IPS-NIHi7 (cell line): Measurements from ENCODE around the gene NR2F1.
A peak's percentile ranks its signal among the peaks of the same experiment; 100 is the strongest.
"Not testable (repeated sequence)": the region's sequence is repeated elsewhere in the genome, so short reads cannot be mapped to it uniquely, and the experiment has no call there.

Source experiments
- DNase-seq: peaks from one replicate; pipeline ENCODE4 v3.0.0; 2012; ENCODE audit warnings: mixed read lengths; ENCODE audit errors: extremely low spot score

Gene NR2F1

DNA sequence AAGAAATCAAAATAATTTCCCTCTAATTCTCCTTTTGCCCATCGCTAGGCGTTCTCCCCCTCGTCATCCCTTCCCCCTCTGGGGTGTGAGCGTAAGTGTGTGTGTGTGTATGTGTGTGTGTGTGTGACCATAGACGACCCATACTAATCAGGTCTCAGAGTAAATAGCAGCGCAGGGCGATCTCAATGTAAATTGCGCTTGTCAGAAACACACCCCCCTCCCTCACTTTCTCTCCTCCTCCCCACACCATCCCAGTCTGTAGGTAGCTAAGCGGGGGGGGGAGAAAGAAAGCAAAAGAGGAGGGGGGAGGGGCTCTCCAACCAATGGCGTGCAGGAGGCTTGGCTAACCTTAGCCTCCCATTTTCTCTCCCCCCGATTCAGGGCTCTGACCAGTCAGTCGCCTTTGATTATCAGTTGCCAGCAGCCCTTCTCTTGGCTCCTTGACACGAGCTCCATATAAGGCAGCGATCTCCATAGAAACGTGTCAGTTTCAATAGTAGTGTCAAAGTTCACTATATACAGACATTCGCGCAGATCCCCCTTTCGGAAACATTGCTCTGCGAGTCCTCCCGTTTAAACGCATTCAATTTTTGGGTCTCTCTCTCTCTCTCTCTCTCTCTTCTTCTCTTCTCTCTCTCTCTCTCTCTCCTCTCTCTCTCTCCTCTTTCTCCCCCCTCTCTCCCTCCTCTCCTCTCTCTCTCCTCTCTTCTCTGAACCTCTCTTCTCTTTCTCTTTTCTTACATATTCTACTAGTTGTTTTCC is at the start of gene NR2F1:
NR2F1 (plus strand) TSS at position 546 of the 762 bp plus-strand sequence. CDS start 1,802 bp downstream, outside the sequence.
- DNase-seq: peak; percentile 59

DNA sequence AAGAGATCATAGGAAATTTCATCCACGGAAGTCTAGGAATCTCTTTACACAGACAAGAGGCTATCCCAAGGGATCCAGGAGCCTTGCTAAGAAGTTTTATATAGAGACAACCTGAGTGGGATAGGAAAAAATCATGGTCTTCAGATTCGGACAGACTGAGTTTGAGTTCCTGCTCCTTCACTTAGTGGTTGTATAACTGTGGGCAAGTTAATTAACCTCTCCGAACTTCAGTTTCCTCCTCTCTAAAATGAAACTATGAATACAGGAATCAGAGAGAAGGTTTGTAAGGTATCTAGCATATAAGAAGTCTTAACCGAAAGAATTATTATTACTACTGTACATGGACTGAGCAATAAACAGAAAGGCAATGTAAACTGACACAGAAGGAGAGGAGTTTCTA is 37.1 kb upstream of the NR2F1 start:
- no peak for DNase-seq

DNA sequence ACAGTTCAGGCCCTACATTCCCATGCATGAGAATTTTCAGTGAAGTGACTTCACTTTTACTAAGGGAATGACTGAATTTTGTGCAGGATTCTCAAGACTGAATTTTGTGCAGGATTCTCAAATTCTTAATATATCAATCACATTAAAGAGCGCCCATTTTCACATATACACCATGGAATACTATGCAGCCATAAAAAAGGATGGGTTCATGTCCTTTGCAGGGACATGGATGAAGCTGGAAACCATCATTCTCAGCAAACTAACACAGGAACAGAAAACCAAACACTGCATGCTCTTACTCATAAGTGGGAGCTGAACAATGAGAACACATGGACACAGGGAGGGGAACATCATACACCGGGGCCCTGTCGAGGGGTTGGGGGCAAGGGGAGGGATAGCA is 33.4 kb upstream of the NR2F1 start:
- DNase-seq: not testable (repeated sequence)

DNA sequence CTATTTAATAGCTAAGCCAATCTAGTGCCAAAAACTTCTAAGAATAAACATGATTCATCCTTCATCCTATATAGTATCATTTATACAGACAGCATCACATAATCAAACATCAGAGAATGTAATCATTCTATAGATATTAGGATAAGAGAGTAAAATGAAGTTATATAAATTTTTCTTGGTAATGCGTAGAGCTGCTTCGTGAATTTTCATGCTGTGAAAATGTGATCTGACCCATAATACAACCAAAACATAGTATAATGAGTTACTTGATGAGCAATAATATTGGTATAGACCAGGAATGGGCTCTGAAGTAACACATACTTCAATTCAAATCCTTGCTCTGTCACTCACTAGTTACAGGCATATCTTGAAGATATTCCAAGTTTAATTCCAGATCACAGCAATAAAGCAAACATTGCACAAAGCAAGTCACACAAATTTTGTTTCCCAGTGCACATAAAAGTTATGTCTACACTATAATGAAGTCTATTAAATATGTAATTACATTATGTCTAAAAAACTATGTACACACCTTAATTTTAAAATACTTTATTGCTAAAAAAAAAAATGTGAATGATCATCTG is 25.9 kb upstream of the NR2F1 start:
- DNase-seq: no peak

DNA sequence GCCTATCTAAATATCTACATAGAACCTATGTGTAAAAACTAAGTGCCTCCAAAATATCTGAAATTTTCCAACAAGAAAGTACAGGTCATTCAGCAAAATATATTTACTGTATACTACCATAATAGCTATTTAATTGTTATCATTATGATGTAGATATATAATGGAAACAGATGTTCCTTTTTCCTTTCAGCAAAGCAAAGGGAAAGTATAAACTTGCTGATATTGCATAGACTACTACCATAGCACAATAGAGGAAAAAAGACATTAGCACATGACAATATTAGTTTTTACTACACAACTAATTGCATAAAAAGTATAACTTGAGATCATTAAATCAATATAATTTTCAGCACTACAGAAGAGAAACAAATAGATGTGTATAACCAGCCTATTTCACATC is 16.9 kb upstream of the NR2F1 start:
- DNase-seq: no peak

DNA sequence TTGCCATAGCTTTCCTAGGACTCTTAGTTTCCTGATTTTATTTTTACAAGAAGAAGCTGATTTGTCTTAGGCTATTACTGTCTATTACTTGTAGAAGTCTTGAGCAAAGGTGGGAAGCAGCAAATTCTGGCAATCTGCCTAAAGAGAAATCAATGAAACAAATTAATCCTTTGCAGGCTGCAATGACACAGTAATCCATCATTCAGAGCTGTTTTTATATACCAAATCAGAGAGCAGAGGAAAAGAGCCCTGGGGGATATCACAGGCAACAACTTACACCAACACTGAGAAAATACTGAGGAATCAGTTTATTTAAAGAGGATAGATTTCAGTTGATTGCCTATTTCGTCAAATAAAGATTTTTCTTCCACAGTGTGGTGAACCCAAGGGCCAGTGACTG is 15.6 kb upstream of the NR2F1 start:
- DNase-seq: no peak

DNA sequence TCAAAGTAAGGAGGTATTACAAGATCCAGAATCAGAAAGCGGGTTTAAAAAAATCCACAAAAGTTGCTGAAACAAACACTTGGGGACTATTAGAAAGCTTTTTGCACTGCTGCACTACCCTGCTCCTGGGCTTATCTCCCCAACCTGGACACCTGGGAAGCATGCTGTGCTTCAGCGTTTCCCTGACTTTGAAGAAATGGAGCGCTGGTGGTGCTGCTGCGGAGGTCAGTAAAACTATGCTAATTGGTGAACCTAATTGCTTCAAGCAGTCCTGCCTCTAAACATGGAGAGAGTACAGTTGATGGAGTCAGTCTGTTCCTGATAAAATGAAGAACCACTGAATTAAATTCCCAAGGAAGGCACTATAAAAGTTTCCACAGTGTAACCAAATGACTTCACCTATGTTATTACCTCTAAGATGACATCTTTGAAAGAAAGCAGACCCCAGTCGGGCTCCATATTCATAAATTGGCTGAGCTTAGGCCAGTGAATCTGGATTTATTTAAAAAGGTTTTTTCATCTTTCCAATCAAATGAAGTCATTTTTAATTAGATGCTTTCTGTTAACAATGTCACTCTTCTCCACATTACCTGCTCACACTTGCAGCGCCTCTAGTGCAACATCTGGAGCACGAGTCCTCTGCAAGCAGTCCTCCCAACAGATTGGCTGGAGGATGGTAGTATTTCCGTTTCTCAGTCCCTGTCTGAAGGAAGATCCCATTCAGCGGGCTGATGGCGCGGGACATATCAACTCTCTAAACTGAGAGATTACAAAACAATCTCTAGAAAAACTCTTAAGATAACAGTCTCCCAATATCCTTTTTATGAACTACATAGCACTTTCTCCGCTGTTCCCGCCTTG is 13.5 kb upstream of the NR2F1 start:
- DNase-seq: no peak

DNA sequence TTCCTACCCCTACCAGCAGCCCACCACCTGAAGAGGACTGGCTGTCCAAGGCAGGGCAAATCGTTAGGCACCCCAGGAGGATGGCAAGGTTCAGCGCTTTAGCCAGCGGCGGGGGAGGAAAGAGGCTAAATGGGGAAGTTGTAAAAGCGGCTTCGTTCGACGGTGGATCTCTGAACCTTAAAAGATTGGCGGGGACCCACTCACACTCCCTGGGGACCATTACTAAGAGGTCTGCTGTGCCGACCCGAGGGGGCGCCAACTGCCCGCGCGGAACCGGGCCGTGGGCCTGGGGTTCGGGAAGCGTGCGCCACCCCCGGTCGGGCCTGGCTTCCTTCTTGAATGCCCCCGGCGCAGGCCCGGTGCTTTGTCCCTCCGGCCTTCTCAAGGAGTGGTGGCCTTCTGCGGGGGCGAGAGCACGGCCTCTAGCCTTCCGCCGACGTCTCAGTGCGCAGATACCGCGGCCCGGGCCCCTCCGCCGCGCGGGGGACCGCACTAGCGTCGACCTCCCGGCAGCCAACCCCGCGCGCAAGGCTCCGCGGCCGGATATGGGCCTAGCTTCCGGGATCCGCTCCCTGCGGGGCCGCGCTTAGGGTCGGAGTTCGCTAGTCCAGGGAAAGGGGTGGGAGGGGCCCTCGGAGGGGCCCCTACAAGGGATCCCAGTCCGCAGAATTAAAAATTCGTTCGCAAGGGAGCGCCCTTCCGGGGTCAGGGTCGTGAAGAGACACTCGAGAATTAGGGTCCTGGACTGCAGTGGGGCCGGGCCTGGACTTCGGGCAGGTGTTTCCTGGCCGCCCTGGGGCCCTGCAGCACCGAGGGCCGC is 12.5 kb upstream of the NR2F1 start:
- DNase-seq: peak; percentile 53

DNA sequence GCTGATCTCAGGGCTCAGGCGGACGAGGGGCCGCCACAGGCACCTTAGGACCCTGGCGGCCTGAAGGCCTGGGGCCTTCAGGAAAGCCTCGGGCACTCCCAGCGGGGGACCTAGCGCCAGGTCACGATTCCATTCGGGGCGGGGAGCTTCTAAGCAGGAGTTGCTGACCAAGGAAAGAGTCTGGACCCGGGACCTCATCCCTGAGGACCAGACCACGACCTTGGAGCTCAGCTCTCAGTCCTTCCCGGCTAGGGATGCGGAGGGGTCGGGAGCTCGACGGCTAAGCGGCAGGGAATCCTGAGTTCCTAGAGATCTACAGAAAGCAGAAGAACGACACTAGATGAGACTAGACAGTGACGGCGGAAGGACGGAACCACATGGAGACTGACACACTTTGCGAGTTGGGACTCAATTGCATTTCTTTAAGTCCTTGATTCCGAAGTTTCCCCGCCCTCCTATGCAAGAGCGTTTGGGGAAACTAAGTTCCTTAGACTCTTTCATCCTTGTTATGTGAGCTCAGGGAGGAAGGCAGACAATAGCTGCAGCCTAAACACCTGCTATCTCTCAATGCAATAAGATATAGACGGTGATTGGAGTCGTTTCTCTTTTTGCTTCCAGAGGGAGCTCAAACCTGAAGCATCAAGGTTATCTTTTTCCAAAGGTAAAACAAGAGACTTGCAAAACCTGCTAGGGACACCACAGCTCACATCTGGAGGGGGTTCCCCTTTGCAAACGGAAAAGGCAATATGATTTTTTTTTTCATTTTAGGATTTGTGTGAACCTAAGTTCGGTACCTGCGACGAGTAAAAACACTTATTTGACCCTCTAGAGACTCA is 11.7 kb upstream of the NR2F1 start:
- DNase-seq: peak; percentile 41

DNA sequence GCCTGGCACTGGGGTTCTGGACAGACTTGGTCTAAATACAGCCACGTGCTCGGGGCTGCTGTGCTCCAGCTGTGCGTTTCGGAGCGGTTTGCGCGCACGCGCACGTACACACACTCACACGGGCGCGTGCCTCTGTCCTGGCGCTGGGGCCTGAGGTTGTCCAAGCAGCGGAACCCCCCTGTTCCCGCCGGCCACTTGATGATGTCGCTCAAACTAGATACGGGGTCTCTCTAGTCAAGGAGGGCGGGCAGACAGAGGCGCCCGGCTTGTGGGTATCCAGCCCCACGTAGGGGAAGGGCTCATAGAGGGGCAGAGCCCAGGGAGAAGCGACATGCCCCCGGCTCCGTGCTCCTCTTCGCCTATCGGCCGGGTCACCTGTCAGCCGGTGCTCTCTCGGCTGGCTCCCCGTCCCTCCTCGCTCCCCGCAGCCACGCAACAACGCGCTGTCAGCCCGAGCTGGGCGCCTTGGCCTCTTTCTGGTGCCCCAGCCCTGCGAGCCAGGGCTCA is 10.9 kb upstream of the NR2F1 start:
- no peak for DNase-seq

DNA sequence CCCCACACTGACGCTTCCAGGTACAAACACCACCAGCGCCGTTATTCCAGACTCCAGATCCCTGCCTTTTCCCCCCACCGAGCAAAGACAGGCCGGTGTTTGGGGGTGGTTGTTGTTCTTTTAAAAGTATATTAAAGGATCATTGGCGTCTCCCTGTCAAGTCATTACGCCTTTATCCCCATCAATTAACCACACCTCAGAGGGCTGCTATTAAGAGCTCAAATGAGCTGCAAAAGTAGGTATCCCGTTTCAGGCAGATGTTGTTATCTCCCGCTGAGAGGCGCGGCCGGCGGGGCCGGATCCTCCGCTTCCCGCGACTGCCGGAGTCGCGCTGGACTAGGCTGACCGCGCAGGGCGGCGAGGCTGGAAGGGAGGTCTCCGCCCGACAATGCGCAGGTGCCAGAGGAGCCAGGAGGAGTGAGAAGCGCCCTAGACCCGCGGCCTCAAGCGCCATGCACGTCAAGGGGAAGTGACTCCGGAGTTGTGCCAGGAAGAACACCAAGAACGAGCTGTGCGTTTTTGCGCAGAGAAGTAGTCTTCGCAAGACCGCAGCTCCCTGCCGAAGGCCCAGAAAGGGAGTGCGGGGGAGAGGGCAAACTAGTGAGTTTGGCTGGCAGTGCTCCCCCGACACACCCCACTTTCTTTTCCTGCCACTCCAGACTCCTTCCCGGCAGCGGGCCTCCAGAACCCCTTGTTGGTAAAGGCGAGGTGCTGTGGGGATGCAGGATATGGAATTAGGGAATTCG is 10.2 kb upstream of the NR2F1 start:
- peak; percentile 42 for DNase-seq

DNA sequence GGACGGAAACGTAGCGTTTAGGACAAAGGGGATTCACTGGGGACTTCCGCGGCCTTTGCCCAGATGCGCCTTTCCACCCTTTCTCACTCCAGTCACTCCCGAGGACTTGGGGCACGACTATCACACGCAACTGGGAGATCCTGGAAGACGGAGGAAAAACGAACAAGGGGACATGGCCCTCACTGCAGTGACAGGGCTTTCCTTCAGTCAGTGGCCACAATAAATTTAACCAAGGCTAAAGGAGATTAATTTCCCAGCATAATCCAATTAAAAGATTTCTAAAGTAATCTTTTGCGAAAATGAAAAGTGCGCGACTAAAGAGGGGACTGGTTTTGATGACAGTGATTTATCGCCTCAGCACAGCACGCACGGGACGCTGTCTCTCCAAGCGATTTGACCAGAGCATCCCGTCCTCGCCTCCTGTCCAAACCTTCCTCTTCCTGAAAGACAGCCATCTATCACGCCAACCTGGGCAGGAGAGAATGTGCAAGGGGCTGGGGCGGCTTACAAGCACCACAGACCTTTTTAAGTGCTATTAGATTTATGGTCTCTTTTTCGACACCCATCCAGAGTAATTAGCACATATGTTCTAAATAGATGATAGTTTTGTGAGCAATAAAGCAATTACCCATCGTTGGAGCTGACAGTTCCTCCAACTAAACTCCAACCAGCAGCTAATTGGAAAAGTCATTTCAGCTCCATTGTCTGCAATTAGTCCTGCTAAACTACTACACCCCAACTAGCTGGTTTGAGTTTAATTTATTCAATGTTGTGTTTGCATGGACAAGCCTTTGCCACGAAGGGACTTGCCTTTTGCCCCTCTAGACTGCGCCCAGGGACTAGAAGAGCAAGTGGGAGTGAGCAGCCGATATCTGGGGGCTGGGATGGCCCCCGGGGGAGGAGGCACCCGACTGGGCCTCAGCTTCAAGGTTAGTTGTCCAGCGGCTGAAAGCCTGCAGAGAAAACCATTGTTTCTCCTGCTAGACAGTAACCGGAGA is 9.4 kb upstream of the NR2F1 start:
- no peak for DNase-seq

DNA sequence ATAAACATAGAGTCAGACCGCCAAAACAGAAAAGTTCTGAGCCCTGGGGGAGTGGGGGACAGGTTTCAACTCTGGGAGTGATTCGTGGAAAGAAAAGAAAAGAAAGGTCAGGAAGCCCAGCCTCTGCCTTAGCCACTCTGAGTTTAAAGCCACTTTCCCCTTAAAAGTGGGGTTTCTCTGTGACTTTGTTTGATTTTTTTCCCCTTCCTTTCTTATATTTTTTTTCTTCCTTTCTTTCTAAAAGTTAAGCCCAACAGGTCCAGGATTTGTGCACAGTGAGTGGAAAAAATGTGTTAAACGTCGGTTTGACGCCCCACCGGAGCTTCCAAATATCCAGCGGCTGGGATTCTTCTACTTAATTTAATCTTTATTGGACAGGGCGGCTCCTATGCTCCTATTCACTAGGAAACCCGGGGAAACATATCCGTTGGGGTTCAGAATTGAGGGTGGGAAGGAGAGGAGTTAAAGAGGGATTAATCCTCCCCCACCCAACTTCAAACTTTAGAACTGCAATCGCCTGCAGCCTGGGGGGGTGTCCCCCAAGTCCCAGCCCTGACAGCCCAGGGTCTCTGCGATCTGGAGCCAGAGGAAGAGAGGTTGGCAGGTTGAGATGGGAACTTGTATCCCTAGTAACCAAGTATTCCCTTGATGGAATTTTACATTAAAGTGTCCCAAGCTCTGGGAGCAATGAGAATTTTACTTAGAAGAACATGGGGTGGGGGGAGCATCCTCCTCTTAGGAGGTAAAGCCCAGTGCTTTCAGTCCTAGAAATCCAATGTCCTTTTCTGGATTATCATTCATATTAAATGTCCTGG is 8.3 kb upstream of the NR2F1 start:
- no peak for DNase-seq

DNA sequence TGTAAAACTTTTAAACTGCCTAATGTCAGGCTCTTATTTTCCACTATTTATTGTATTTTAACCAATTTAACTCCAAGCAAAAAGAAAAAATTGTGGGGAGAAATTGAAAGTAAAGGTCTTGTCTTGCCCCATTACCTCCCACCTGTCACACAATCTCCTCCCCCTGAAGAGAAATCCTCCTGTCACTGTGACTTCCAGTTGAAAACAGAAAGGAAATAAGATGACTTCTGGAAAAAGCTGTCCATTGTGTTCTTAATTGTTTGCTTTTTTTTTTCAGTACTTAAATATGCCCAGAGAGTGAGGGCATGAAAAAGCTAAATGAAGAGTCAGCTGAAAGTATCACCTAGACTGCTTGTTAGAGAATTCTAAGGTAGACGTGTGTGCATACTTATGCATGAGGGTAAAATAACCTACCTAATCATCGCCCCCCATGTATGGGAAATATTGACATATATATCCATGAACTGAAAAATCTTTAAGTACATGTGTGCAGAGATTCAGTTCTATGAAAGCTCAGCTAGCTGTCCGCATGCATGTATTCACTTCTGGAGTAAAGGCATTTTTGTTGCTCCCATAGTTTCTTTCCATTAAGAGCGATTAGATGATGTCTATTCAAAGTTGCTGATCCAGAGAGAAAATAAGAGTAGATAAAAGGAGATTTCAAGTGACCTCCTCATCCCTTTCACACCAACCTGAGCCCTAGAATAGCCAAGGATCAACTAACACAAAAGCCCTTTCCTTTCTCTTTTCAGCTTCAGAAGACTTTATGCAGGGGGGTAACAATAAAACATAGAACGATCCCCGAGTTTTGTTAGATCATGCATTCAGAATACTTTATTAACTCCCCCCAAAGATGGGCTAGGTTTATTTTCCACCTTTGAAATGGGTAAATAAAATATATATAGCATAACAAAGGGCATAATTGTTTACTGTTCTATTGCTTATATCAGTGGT is 7.3 kb upstream of the NR2F1 start:
- DNase-seq: no peak

DNA sequence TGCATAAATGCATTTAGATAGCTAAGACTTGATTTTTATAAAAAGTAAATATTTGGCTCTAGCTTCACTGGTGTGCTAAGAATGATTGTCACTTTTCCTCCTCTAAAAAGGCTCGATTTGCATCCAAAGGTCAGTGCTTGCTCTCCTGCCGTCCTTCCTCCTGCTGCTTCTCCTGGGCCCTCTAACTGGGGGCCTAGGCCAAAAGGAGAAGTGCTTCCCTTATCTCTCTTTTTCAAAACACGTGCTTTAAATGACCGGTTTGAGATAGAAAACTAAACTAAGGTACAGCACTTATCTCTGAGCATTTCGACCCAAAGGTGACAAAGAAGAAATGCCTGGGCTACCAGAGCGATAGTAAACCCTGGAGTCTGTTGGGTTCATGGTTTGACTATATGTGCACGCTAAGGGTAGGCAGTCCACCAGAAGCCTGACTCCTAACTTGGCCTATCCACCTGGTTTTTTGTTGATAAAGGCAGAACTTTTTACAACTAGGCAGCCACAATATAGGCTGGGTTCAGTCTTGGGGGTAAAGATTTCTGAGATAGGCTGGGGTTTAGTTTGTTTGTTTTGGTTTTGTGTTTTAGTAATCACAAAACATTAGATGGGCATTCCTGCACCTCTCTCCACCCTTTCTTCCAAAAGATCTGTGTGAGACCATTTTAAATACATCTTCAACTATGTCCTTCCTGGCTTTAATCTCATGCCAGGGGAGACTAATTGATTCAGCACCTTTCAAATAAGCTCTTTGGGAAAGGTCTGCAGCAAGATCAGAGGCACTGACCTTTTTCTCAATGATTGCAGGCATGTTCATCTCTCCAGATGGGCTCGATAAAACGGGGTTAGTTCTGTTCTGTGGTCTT is 5.8 kb upstream of the NR2F1 start:
- no peak for DNase-seq
